Right hindlimb (tissue), 1 donor: ENCODE data around the gene C15orf62.
A peak's percentile ranks its signal among the peaks of the same experiment; 100 is the strongest.

Source experiments
- DNase-seq: peaks from one replicate; pipeline ENCODE4 v3.0.0-alpha.2; 2018

Gene C15orf62

DNA sequence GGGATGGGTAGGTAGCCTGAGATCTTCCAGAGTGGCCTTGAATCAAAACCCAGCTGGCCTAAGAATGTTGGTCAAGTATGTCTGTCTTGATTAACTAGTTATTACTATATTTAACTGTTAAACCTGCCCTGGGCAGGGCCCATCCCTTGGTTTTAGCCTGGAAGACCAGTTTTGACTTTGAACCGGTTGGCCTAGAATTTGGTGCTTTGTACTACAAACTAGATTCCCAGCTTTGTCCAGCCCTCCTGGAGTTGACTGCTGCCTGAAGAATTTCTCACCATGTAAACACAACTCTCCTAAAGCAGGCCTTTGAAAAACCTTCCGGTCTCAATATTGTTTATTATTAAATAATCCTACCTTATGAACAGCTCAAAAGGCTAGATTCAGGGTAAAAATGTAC is 16.0 kb downstream of the C15orf62 start:
- no peak for DNase-seq

DNA sequence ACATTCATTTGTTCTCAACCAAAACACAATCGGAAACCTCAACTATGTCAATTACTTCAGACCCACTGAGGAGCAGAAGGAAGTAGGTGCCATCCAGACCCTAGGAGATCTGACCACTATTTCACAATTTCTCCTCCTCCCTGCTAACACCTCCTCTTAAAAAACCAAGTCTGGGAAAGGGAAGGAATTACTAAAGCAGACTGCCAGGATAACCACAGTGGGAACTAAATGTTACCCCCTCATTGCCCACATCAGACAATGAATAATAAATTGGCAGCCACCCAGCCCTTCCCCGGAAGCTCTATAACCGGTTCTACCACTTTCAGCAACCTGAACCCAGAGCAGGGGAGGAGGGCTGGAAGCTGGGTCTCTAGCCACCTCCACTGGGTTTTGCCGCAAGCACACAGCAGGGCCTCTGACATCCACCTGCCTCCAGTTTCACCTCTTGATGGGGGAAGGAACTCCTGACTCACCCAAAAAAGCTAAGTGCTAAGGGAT is 17.6 kb downstream of the C15orf62 start:
- no peak for DNase-seq

DNA sequence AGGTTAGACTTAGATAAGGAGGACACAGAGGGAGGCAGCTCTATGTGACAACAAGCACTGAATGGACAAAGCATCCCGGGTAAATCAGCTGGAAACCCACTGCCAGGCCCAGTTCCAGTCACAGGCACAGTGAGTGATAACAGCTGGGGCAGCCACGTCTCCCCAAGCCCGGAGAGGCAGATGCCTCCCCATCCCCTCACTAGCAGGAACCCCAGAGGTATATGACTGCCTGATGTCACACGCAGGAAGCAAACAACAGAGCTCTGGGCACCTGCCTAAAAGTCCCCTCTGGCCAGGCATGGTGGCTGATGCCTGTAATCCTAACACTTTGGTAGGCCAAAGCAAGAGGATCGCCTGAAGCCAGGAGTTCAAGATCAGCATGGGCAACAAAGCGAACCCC is 18.2 kb downstream of the C15orf62 start:
- no peak for DNase-seq

DNA sequence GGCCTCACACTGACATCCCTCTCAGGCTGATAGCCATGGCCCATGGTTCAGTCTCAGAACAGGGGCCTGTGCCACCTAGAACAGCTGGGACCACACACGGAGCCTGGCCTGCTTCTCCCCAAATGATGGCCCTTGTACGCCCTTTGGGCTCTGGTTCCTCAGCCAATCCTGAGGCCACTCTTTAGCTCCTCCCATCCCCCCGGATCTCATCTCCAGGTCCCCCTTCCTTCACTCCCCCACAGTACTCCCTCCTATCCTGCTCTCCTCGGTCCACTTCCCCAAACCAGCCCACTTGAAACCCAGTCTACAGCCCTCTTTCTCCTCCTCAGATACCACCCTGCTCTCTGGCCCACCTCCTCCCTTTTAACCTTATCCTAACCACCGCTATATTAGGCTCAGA is 19.3 kb downstream of the C15orf62 start:
- no peak for DNase-seq

DNA sequence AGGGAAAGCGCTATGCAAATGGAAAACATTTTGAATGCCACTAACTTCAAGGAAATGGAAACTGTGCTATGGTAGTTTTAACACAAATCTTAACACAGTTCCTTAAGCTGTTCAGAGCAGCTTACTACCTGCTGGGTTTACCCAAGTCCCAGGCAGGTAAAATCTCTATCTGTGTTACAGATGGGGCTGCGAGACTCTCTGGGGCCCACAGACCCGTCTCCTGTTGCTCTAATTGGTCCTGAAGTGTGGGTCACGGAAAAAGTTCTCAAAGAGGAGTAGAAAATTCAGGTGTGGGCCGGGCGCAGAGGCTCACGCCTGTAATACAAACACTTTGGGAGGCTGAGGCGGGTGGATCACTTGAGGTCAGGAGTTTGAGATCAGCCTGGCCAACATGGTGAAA is 20.2 kb downstream of the C15orf62 start:
- DNase-seq, result no peak

DNA sequence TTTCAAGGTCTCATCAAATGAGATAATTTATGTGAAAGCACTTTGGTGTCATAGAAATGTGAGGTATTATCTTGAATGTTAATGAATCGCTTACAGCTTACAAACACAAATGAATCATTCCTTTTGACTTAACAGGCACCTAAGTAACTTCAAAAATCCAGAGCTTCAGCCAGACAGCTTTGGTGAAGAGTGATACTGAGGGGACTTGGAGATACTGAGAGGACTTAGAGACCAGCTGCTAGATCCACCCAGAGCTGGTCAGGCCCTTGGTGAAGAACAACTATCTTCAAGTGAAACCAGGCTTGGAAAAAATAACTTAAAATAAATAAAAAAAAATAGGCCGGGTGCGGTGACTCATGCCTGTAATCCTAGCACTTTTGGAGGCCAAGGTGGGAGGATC is 20.9 kb downstream of the C15orf62 start:
- no peak for DNase-seq

DNA sequence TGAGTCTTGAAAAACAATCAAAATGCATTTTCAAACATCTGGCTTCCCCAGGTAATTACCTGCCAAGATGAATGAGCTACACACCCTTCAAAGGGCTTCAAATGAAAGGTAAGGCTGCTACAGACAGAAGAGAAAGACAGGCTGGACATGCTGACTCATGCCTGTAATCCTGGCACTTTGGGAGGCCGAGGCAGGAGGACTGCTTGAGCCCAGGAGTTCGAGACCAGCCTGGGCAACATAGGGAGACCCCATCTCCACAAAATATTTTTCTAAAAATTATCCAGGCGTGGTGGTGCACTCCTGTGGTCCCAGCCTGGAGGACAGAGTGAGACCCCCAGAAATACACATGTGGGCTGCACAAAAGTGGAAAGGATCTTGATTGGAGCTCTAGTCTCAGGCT is 22.6 kb downstream of the C15orf62 start:
- DNase-seq, result no peak

DNA sequence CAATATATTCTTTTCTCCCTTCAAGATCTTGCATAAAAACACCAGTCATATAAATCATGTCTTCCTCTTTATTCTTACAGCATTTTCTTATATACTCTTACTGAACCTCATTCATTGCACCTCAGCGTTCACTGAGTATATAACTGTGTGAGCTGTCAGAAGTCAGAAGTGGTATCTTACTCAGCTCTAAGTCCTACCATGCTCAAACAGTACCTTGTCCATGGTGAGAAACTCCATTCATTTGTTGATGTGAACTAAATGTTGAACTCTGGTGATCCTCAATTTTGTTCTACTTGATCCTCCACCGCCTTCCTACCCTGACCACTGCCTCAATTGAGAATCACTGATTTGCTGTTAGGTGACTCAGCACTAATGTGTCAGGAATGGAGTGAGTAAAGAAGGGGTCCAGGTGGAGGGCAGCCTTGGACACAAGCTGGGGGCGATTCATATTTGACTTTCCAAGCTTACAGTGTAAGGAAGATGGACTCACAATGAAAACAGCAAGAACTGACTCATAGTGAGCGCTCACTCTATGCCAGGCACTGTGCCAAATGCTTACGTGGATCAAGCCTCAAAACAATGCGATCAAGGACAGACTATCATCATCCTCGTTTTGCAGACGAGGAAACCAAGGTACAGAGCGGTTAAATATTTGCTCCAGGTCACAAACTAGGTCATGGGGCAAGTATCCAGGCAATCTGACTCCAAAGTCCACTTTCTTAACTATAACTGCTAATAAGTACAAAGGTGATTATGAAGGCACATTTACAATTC is 23.6 kb downstream of the C15orf62 start:
- no peak for DNase-seq

DNA sequence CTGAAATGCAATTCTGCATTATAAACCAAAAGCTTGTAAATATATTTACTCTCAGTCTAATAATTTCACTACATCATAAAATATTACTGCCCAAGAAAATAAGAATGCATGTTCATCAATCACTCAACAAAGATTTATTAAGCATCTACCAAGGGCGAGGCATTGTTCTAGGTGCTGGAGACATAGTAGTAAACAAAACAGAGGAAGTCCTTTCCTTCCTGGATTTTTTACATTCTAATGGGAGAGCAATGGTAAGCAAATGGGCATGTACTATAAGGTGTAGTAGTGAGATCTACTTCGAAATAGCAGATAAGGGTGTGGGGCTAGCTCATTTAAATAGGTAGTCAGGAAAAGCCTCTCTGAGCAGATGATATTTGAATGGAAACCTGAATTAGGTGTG is 26.3 kb downstream of the C15orf62 start:
- DNase-seq, result no peak

DNA sequence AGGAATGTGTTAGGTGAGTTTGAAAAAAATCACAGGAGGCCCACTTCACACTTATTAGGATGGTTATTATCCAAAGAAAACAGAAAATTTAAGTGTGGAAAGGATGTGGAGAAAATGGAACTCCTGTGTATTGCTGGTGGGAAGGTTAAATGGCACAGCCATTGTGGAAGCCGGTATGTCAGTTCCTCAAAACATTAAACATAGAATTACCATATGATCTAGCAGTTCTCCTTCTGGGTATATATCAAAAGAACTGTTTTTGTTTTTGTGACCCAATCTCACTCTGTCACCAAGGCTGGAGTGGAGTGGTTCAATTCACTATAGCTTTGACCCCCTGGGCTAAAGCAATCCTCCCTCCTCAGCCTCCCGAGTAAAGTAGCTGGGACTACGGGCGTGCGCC is 26.7 kb downstream of the C15orf62 start:
- DNase-seq, result no peak

DNA sequence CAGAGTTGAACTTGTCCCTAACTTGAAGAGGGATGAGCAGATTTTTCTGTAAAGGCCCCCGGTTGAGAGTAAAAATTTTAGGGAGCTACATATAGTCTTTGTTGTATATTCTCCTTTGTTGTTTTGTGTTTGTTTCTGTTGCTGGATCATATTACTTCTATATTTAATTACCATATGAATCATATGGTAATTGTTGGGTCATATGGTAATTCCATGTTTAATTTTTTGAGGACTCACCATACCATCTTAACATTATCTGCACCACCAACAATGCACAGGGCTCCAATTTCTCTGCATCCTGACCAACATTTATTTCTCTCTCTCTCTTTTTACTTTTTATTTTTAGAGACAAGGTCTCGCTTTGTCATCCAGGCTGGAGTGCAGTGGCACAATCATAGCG is 29.7 kb downstream of the C15orf62 start:
- DNase-seq, result no peak

DNA sequence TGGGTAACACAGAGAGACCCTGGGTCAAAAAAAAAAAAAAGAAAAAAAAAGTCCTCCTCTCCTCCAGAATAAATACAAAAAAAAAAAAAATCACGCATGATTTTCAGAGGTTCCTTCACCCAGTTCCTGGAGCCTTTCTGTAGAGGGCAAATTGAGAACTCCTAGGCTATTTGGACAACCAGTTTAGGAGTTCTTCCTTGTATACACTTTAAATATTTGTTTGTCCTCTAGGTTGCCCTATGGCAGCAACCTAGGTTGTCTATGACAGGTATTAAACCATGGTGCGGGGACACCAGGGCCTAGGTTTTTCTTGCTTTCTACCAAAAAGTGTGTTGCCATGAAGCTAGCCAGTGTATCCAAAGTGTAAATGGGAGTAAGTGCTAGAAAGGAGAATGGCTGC is 33.3 kb downstream of the C15orf62 start:
- no peak for DNase-seq

DNA sequence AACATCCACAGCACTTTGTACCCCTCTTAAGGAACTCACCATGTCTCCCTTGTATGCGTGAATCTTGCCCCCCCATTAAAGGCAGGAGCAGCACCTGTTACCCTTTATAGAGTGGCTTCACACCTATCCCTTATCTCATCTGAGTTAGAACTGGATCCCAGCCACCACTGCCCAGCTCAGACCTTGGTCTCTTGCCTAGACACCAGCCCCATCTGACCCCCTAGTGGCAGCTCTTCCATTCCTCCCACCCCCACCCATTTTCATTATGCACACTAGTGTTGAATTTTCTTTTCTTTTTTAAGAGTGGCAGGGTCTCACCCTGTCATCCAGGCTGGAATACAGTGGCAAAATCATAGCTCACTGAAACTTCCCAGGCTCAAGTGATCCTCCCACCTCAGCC is 33.9 kb downstream of the C15orf62 start:
- no peak for DNase-seq

DNA sequence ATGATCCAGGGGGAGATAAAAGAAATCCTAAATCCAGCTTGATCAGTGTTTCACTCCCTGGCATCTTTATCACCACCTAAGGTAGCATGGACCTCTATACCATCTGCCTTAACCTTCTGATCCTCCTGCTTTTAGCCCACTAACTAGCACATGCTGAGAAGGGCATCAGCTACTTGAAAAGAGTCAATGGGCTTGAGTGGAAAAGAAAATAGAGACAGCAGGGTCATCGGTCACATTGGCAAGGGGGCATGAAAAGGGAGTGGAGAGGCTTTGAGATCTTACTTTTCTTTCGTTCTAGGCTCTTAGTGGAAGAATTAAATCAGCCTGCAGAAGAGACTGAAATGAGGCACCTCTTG is 36.9 kb downstream of the C15orf62 start:
- no peak for DNase-seq

DNA sequence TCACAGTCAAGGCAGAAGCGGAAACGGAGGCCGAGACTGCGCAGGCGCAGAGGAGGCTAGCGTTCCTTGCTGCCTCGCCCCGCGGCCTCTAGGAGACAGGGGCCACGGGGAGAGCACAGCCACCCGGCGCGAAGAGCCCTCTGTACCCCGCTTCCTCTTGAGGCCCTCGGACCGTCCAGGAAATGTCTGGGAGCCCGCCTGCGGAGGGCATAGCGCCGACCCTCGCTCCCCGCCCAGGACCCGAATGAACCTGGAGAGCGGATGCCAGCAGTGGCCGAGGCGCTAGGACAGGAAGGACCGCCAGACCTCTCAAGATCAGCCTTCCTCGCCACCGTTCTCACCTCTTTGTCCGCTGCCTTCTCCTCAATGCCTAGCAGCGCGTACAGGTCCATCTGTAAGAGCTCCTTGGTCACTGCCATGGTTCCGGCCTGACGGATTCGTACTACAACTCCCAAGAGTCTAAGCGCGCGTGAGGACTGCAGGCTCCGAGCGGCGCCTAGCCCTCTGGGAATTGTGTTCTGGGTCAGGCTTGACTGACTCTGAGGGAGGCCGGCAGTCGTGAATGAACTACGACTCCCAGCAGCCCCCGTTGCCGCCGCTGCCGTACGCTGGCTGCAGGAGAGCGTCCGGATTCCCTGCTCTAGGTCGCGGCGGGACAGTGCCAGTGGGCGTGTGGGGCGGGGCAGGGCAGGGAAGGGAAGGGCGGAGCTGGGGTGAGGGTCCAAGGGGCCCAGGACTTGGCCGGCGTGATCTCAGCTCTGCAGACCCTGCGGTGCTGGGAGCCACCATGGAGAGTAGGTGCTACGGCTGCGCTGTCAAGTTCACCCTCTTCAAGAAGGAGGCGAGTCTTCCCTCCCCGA is 37.5 kb downstream of the C15orf62 start, which contains the start of the genes DNAJC17 and ZFYVE19:
TSS of gene DNAJC17 (minus strand) at position 446 of the 860 bp plus-strand sequence. CDS start at position 419, 27 bp downstream.
TSS of gene ZFYVE19 (plus strand) at position 62 of the 860 bp plus-strand sequence. CDS start at position 563, 501 bp downstream.
- DNase-seq, result peak; percentile 99

DNA sequence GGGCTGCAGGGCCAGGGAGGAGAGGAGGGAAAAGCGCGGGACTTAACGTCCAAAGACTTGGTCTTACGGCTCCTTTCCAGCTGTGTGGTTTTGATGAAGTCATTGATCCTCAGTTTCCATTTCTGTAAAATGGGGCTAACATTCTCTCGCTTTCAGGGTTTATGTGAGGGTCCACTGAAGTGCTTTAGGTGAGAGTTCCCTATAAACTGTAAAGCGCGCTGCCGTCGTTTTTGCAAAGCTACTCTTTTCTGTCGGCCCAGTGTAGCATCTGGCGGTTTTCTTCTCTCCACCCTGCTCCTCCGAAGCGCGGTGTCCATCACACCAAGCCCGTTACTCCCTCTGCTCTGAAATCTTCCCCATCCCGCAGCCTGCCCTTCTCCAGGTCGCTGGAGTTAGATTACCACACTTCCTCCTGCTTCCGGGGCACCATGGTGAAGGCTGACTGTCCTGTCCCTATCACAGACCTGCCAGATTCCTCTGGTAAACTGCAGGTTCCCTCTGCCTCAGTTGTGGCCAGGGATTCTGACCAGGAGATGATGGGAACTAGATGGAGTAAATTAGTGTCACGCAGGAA is 38.2 kb downstream of the C15orf62 start:
- no peak for DNase-seq

DNA sequence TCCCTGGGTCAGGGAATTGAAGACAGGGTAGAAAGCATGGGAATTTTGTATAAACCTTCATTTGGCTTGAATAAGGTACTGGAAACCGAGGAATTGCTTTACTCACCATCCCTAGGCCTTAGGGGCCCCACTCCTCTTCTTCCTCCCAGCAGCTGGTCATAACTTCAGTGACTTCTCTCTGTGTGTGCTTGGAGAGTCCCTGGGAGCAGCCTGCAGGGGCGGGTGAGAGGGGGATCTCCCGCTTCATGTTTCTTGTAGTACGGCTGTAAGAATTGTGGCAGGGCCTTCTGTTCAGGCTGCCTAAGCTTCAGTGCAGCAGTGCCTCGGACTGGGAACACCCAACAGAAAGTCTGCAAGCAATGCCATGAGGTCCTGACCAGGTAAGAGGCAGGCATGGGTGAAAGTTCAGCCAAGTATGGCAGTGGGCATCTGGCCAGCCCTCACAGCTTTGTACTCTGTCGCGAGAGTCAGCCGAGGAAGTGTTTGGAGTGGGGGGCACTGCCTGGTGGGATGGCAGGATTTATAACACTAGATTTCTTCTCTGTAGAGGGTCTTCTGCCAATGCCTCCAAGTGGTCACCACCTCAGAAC is 39.2 kb downstream of the C15orf62 start:
- no peak for DNase-seq

DNA sequence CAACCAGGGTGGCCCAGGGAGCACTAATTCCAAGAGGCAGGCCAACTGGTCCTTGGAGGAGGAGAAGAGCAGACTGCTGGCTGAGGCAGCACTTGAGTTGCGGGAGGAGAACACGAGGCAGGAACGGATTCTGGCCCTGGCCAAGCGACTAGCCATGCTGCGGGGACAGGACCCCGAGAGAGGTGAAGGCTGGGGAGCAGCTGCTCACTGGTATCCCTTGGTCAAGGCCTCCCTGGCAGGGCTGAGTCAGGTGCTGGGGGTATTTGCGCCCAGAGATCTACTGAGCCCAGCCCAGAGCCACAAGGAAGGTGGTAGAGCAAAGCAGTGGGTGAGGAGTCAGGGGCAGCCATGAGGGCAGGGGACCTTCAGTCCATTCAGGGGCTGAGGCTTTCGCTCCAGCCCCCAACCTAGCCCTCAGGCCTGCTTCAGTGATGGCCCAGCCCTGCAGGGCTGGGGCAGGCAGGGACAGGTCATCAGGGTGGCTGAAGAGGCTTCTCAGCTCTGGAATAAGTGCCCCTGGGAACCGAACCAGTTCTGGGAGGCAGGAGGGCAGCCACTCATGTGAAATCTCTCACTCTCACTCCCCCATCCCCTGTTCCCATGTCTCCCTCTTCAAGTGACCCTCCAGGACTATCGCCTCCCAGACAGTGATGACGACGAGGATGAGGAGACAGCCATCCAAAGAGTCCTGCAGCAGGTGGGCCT is 43.1 kb downstream of the C15orf62 start:
- no peak for DNase-seq

DNA sequence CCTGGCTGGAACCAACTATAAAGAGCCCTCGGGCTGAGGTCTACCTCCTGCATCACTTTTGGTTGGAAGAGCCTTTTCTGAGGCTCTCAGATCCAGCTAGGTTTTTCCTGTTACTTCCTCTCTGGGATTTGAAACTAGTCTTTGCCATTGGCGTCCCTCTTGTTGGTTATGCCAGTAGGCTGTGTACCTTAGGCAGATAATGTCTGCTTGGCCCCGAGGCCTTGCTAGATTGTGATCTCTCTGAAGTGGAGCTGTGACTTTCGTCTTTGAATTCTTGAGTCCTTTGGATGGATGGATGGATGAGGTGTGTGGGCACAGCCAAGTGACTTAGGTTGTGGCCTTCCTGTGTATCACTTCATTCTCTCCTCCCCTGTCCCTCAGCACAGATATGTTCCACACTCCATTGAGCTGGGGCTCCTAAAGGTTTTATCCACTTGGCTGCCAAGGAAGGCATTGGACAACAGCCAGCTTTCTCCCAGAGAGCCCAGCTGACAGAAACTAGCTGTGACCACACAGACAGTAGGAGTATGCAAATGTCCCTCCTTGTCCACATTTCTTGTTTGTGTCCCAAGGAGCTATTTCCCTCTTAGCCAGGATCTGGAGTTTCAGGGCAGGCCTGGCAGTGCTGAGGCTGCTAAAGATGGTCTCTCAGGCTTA is 45.4 kb downstream of the C15orf62 start:
- no peak for DNase-seq

DNA sequence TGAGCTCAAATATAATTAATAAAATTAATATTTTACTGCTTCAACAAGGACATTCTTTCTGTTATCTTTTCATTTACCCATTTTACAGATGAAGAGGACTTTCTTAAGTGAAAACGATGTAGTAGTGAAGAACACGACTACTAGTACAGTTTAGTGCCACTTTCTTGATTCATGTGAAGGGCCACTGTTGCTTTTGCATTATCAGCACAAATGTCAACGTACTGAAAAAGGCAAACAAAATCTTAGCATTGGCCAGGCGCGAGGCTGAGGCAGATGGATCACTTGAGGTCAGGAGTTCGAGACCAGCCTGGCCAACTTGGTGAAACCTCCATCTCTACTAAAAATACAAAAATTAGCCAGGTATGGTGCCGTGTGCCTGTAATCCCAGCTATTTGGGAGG is 49.3 kb downstream of the C15orf62 start:
- no peak for DNase-seq

DNA sequence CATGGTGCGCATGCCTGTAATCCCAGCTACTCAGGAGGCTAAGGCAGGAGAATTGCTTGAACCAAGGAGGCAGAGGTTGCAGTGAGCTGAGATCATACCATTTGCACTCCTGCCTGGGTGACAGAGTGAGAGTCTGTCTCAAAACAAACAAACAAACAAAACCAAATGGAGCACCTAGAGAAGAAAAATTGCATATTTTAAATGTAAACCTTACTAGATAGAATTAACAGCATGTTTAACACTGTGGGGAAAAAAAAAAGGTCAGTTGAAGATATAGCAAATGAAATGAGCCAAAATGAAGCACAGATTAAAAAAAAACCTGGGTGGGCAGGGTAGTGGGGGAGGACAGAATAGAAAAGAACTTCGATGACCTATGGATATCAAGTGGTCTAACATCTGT is 51.4 kb downstream of the C15orf62 start:
- no peak for DNase-seq
